RWPE2 (cell line): ENCODE measurements around the gene PDHA2.

Source experiments
- ATAC-seq: fragments of 200-7000 bp; cut with Tn5 transposase; 3 replicates; pipeline ENCODE4 v1.9.1; 2021; ENCODE audit warnings: low read depth
- DNase-seq: peaks from one replicate; pipeline ENCODE4 v3.0.0-alpha.2; 2020; ENCODE audit warnings: low spot score
- H3K27ac ChIP-seq: fragments of 450-650 bp; 2 replicates; pipeline ENCODE4 v1.5.1; 2017; ENCODE audit warnings: mild to moderate bottlenecking; ENCODE audit not compliant: poor library complexity, severe bottlenecking
- H3K27me3 ChIP-seq: fragments of 250-450 bp; sonication (Bioruptor Pico); 2 replicates; pipeline ENCODE4 v1.5.1; 2021; ENCODE audit warnings: mild to moderate bottlenecking, moderate library complexity; ENCODE audit not compliant: insufficient read depth, poor library complexity, severe bottlenecking
- H3K36me3 ChIP-seq: fragments of 250-450 bp; sonication (Bioruptor Pico); 2 replicates; pipeline ENCODE4 v1.5.1; 2020; ENCODE audit warnings: low read depth, mild to moderate bottlenecking, moderate library complexity
- H3K4me1 ChIP-seq: fragments of 250-450 bp; sonication (Bioruptor Pico); 2 replicates; pipeline ENCODE4 v1.5.1; 2021; ENCODE audit warnings: mild to moderate bottlenecking, moderate library complexity; ENCODE audit not compliant: insufficient read depth, poor library complexity, severe bottlenecking
- H3K4me3 ChIP-seq: fragments of 250-450 bp; sonication (Bioruptor Pico); 2 replicates; pipeline ENCODE4 v1.5.1; 2021; ENCODE audit warnings: mild to moderate bottlenecking, moderate library complexity; ENCODE audit not compliant: severe bottlenecking
- H3K9me3 ChIP-seq: fragments of 250-450 bp; sonication (Bioruptor Pico); 2 replicates; pipeline ENCODE4 v1.5.1; 2021; ENCODE audit warnings: mild to moderate bottlenecking, moderate library complexity; ENCODE audit not compliant: severe bottlenecking
- TF ChIP-seq, protein P1 (sequence below): fragments of 450-650 bp; IDR thresholded peaks from one replicate; pipeline ENCODE4 v1.5.1; 2017; ENCODE audit warnings: mild to moderate bottlenecking, moderate library complexity; ENCODE audit not compliant: poor library complexity, severe bottlenecking

The PDHA2 gene

DNA sequence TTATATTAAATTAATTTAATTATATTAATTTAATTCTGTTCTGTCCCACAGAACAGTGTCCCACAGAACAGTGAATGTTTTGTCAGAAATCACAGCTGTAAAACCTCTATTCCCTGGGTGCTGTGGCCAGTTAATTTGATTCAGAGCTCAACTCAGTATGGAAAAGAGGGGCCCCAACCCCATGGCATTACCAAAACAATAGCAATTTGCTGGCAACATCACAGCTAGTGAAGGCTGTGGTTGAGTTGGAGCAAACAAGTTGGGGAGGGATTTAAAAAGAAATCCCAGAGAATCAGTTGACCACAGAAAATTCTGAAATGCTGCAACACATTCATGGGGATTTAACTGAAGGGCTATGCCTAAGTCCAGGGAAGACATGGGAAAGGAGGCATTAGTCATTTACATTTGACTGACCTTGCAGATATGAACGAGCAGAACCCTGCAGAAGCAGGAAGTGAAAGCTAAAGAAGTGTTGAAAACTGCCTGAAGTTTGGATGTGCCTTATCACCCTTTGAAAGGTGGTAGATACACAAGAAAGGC lies 30.1 kb downstream of the PDHA2 start:
- TF ChIP-seq, protein P1, sequence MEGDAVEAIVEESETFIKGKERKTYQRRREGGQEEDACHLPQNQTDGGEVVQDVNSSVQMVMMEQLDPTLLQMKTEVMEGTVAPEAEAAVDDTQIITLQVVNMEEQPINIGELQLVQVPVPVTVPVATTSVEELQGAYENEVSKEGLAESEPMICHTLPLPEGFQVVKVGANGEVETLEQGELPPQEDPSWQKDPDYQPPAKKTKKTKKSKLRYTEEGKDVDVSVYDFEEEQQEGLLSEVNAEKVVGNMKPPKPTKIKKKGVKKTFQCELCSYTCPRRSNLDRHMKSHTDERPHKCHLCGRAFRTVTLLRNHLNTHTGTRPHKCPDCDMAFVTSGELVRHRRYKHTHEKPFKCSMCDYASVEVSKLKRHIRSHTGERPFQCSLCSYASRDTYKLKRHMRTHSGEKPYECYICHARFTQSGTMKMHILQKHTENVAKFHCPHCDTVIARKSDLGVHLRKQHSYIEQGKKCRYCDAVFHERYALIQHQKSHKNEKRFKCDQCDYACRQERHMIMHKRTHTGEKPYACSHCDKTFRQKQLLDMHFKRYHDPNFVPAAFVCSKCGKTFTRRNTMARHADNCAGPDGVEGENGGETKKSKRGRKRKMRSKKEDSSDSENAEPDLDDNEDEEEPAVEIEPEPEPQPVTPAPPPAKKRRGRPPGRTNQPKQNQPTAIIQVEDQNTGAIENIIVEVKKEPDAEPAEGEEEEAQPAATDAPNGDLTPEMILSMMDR: no peak

DNA sequence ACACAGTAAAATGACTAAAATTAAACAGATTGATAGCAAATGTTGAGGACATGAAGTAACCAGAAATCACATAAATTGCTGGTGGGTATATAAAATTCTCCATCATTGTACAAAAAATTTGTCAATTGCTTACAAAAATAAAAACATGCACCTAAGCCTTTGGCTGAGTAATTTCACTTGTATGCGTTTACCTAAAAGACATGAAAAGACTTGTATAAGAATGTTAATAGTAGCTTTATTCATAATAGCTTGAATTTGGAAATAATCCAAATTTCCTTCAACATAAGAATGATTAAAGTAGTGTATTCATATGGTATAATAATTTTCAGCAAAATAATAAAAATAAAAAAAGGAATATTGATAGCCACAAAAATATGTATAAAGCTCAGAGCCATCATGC lies 37.7 kb downstream of the PDHA2 start:
- Histone ChIP-seq H3K9me3 (no peaks in the 10 kb centered on the region), H3K36me3 (no peaks in the 10 kb centered on the region), H3K4me3 (no peak overlapping the region), H3K27ac (no peak overlapping the region), H3K4me1 (peaks cover 12% of the 10 kb centered on the region), H3K27me3 (no peaks in the 10 kb centered on the region)
- TF ChIP-seq, protein P1: no peak
- ATAC-seq (peak; percentile 50; the same call in 1 of the 3 replicates), DNase-seq (no peak)

More for the DNA sequence above, 30.1 kb downstream of the PDHA2 start:
- Histone ChIP-seq H3K27ac (no peak overlapping the region), H3K4me1 (no peaks in the 10 kb centered on the region), H3K27me3 (no peaks in the 10 kb centered on the region), H3K9me3 (peaks cover 2% of the 10 kb centered on the region), H3K4me3 (no peak overlapping the region), H3K36me3 (no peaks in the 10 kb centered on the region)
- ATAC-seq: no peak
- no peak for DNase-seq

GRCh38 chr4:95887551-95887950 lies 47.7 kb downstream of the PDHA2 start:
- H3K4me3 ChIP-seq: no peak overlapping the region
- no peaks in the 10 kb centered on the region for H3K4me1 ChIP-seq
- H3K27me3 ChIP-seq: no peaks in the 10 kb centered on the region
- DNase-seq (no peak), ATAC-seq (no peak)
- TF ChIP-seq, protein P1: no peak
- no peak overlapping the region for H3K27ac ChIP-seq
- no peaks in the 10 kb centered on the region for H3K9me3 ChIP-seq
- H3K36me3 ChIP-seq: no peaks in the 10 kb centered on the region

DNA sequence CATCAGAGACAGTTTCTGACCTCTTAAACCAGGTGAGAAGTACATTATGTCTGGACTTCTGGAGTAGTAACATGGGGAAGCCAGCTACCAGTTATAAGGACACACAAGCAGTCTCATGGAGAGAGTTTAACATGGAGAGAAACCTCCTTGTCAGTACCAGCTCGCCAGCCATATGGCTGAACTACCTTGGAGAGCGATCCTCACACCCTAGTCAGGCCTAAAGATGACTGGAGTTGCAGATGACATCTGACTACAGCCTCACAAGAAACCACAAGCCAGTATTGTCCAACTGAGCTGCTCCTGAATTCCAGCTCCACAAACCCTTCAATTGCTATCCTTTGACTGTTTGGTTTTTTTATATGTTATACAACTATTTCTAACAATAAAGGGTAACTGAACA lies 49.8 kb downstream of the PDHA2 start:
- DNase-seq (no peak), ATAC-seq (peak; percentile 21; the same call in 1 of the 3 replicates)
- Histone ChIP-seq H3K4me3 (no peak overlapping the region), H3K9me3 (no peaks in the 10 kb centered on the region), H3K27me3 (no peaks in the 10 kb centered on the region), H3K36me3 (no peaks in the 10 kb centered on the region), H3K27ac (no peak overlapping the region), H3K4me1 (no peaks in the 10 kb centered on the region)
- TF ChIP-seq, protein P1: no peak
